Activated CD8-positive, alpha-beta memory T cell treated with anti-CD3 and anti-CD28 coated beads, Interleukin-2, amount 10 ng/mL, durations not matched to agents 7 days and 5 days (primary cell): ENCODE results near the gene ZNF496. TPM values are rescaled to one million over a fixed set of nuclear protein-coding genes. Genes with fewer than 3 reads are reported as not detected.
"Not testable (repeated sequence)": the region's sequence is repeated elsewhere in the genome, so short reads cannot be mapped to it uniquely, and the experiment has no call there.

Experiments used
- ATAC-seq: fragments of 150-1000 bp; cut with Tn5 transposase; one replicate; pipeline ENCODE4 v1.10.0; 2021; ENCODE audit warnings: moderate library complexity
- CTCF ChIA-PET: fragments of 350-600 bp; sonication (Branson Sonifier 250); formaldehyde crosslinking; loops from one replicate; lab custom pipeline; 2021; ENCODE audit warnings: antibody characterized with exemption; lab: Charles Lee
- DNase-seq: peaks from one replicate; pipeline ENCODE4 v3.0.0-alpha.2; 2020
- H3K27ac Mint-ChIP-seq: one replicate; pipeline ENCODE4 v1.8.0; 2021; ENCODE audit warnings: mild to moderate bottlenecking, mixed read lengths
- H3K27me3 Mint-ChIP-seq: one replicate; pipeline ENCODE4 v1.8.0; 2021; ENCODE audit warnings: mixed read lengths
- H3K36me3 Mint-ChIP-seq: one replicate; pipeline ENCODE4 v1.8.0; 2021; ENCODE audit warnings: mild to moderate bottlenecking, mixed read lengths
- H3K4me1 Mint-ChIP-seq: one replicate; pipeline ENCODE4 v1.8.0; 2021; ENCODE audit warnings: mixed read lengths
- H3K4me3 Mint-ChIP-seq: one replicate; pipeline ENCODE4 v1.8.0; 2021; ENCODE audit warnings: mild to moderate bottlenecking, moderate library complexity, mixed read lengths
- H3K9me3 Mint-ChIP-seq: one replicate; pipeline ENCODE4 v1.8.0; 2022; ENCODE audit warnings: low read depth, mixed read lengths
- total RNA-seq, 2 experiments: library from RNA; stranded (reverse); gene quantifications; one replicate each; pipeline ENCODE4 v1.2.3, GENCODE V29; 2021

Gene ZNF496
- total RNA-seq, 2 experiments from 2014 or later: 19.5 to 20.7 TPM

GRCh38 chr1:247366926-247367645 lies 35.4 kb upstream of the ZNF496 start:
- Mint-ChIP-seq H3K27ac (no peak overlapping the region), H3K27me3 (peaks cover 13% of the 10 kb centered on the region), H3K4me1 (peaks cover 2% of the 10 kb centered on the region), H3K9me3 (peaks cover 5% of the 10 kb centered on the region), H3K4me3 (no peak overlapping the region), H3K36me3 (no peaks in the 10 kb centered on the region)
- ATAC-seq: no peak
- DNase-seq: no peak
- CTCF ChIA-PET: no interaction called here

GRCh38 chr1:247366345-247366744 lies 34.7 kb upstream of the ZNF496 start:
- H3K27ac Mint-ChIP-seq, ATAC-seq, H3K9me3 Mint-ChIP-seq, H3K36me3 Mint-ChIP-seq, CTCF ChIA-PET, H3K4me1 Mint-ChIP-seq, DNase-seq, H3K4me3 Mint-ChIP-seq: not testable (repeated sequence)
- peaks cover 15% of the 10 kb centered on the region for H3K27me3 Mint-ChIP-seq

GRCh38 chr1:247365023-247365422 lies 33.4 kb upstream of the ZNF496 start:
- no peak overlapping the region for H3K27ac Mint-ChIP-seq
- CTCF ChIA-PET: no interaction called here
- no peak for DNase-seq
- no peak for ATAC-seq
- H3K27me3 Mint-ChIP-seq: peaks cover 28% of the 10 kb centered on the region
- no peaks in the 10 kb centered on the region for H3K36me3 Mint-ChIP-seq
- no peak overlapping the region for H3K4me3 Mint-ChIP-seq
- peaks cover 2% of the 10 kb centered on the region for H3K4me1 Mint-ChIP-seq
- H3K9me3 Mint-ChIP-seq: peaks cover 5% of the 10 kb centered on the region

- not testable (repeated sequence) for DNase-seq, H3K9me3 Mint-ChIP-seq, H3K27ac Mint-ChIP-seq, H3K4me1 Mint-ChIP-seq, H3K4me3 Mint-ChIP-seq, H3K36me3 Mint-ChIP-seq, ATAC-seq
- CTCF ChIA-PET: interaction anchor here (1.3 to 1.6 kb wide), 2 partner anchors 10 kb away, joined by 5 to 7 read pairs; no protein-coding TSS in a partner anchor
- H3K27me3 Mint-ChIP-seq: peaks cover 27% of the 10 kb centered on the region
These were observed 31.3 kb upstream of the ZNF496 start for GRCh38 chr1:247363000-247363399.

- DNase-seq: no peak
- H3K36me3 Mint-ChIP-seq: no peaks in the 10 kb centered on the region
- no peak overlapping the region for H3K4me3 Mint-ChIP-seq
- CTCF ChIA-PET: interaction anchor here (1.6 kb wide), 1 partner anchor 11 kb away, joined by 7 read pairs; no protein-coding TSS in a partner anchor
- H3K27me3 Mint-ChIP-seq: peaks cover 23% of the 10 kb centered on the region
- ATAC-seq: no peak
- H3K9me3 Mint-ChIP-seq: peaks cover 5% of the 10 kb centered on the region
- H3K4me1 Mint-ChIP-seq: no peaks in the 10 kb centered on the region
- H3K27ac Mint-ChIP-seq: no peak overlapping the region
These were observed 30.5 kb upstream of the ZNF496 start for GRCh38 chr1:247362153-247362552.

- ATAC-seq: no peak
- peaks cover 5% of the 10 kb centered on the region for H3K9me3 Mint-ChIP-seq
These were observed 29.5 kb upstream of the ZNF496 start for GRCh38 chr1:247360991-247361731.

GRCh38 chr1:247360116-247360898 lies 28.6 kb upstream of the ZNF496 start:
- H3K9me3 Mint-ChIP-seq: peaks cover 4% of the 10 kb centered on the region
- CTCF ChIA-PET: interaction anchor here (1.9 kb wide), 1 partner anchor 13 kb away, joined by 5 read pairs; no protein-coding TSS in a partner anchor
- H3K27ac Mint-ChIP-seq: no peak overlapping the region
- no peak for ATAC-seq
- no peaks in the 10 kb centered on the region for H3K36me3 Mint-ChIP-seq
- peaks cover 29% of the 10 kb centered on the region for H3K27me3 Mint-ChIP-seq
- no peaks in the 10 kb centered on the region for H3K4me1 Mint-ChIP-seq
- no peak overlapping the region for H3K4me3 Mint-ChIP-seq
- no peak for DNase-seq

More at GRCh38 chr1:247360991-247361731, 29.5 kb upstream of the ZNF496 start:
- DNase-seq: no peak
- H3K4me1 Mint-ChIP-seq: no peaks in the 10 kb centered on the region
- peaks cover 28% of the 10 kb centered on the region for H3K27me3 Mint-ChIP-seq
- H3K4me3 Mint-ChIP-seq: no peak overlapping the region
- H3K36me3 Mint-ChIP-seq: no peaks in the 10 kb centered on the region
- no peak overlapping the region for H3K27ac Mint-ChIP-seq
- CTCF ChIA-PET: interaction anchor here (1.6 kb wide), 1 partner anchor 12 kb away, joined by 7 read pairs; no protein-coding TSS in a partner anchor

- no peak for ATAC-seq
- H3K27me3 Mint-ChIP-seq: peaks cover 23% of the 10 kb centered on the region
- H3K36me3 Mint-ChIP-seq: no peaks in the 10 kb centered on the region
These were observed 27.9 kb upstream of the ZNF496 start for GRCh38 chr1:247359559-247359958.

GRCh38 chr1:247358920-247359319 lies 27.3 kb upstream of the ZNF496 start:
- no peak overlapping the region for H3K27ac Mint-ChIP-seq
- H3K4me3 Mint-ChIP-seq: no peak overlapping the region
- H3K27me3 Mint-ChIP-seq: peaks cover 23% of the 10 kb centered on the region
- H3K36me3 Mint-ChIP-seq: no peaks in the 10 kb centered on the region
- ATAC-seq (no peak), DNase-seq (no peak)
- no peaks in the 10 kb centered on the region for H3K9me3 Mint-ChIP-seq
- H3K4me1 Mint-ChIP-seq: no peaks in the 10 kb centered on the region
- CTCF ChIA-PET: interaction anchor here (1.9 kb wide), 1 partner anchor 15 kb away, joined by 5 read pairs; no protein-coding TSS in a partner anchor

More at GRCh38 chr1:247359559-247359958, 27.9 kb upstream of the ZNF496 start:
- H3K27ac Mint-ChIP-seq: no peak overlapping the region
- no peaks in the 10 kb centered on the region for H3K9me3 Mint-ChIP-seq
- CTCF ChIA-PET: interaction anchor here (1.9 kb wide), 1 partner anchor 14 kb away, joined by 5 read pairs; no protein-coding TSS in a partner anchor
- DNase-seq: no peak
- no peaks in the 10 kb centered on the region for H3K4me1 Mint-ChIP-seq
- no peak overlapping the region for H3K4me3 Mint-ChIP-seq

GRCh38 chr1:247357781-247358211 lies 26.1 kb upstream of the ZNF496 start:
- ATAC-seq (no peak), DNase-seq (no peak)
- H3K4me3 Mint-ChIP-seq: no peak overlapping the region
- H3K4me1 Mint-ChIP-seq: no peaks in the 10 kb centered on the region
- H3K9me3 Mint-ChIP-seq: no peaks in the 10 kb centered on the region
- no peak overlapping the region for H3K27ac Mint-ChIP-seq
- CTCF ChIA-PET: interaction anchor here (1.2 kb wide), 1 partner anchor 36 kb away, joined by 3 read pairs; no protein-coding TSS in a partner anchor
- H3K27me3 Mint-ChIP-seq: peaks cover 23% of the 10 kb centered on the region
- no peaks in the 10 kb centered on the region for H3K36me3 Mint-ChIP-seq

- no peak for ATAC-seq
- no peak overlapping the region for H3K27ac Mint-ChIP-seq
- H3K9me3 Mint-ChIP-seq: no peaks in the 10 kb centered on the region
- H3K36me3 Mint-ChIP-seq: no peaks in the 10 kb centered on the region
- no peaks in the 10 kb centered on the region for H3K4me1 Mint-ChIP-seq
- peaks cover 23% of the 10 kb centered on the region for H3K27me3 Mint-ChIP-seq
- CTCF ChIA-PET: interaction anchor here (1.2 kb wide), 1 partner anchor 37 kb away, joined by 3 read pairs; no protein-coding TSS in a partner anchor
- no peak overlapping the region for H3K4me3 Mint-ChIP-seq
- DNase-seq: no peak
These were observed 25.5 kb upstream of the ZNF496 start for GRCh38 chr1:247357052-247357780.

- H3K36me3 Mint-ChIP-seq, H3K9me3 Mint-ChIP-seq, ATAC-seq, H3K27ac Mint-ChIP-seq, H3K4me1 Mint-ChIP-seq, CTCF ChIA-PET, DNase-seq, H3K4me3 Mint-ChIP-seq: not testable (repeated sequence)
- H3K27me3 Mint-ChIP-seq: peaks cover 11% of the 10 kb centered on the region
These were observed 23.5 kb upstream of the ZNF496 start for GRCh38 chr1:247355160-247355559.
